ENCODE results near the gene ACTR3C.
"Not testable (repeated sequence)": the region's sequence is repeated elsewhere in the genome, so short reads cannot be mapped to it uniquely, and the experiment has no call there.

Gene ACTR3C

DNA sequence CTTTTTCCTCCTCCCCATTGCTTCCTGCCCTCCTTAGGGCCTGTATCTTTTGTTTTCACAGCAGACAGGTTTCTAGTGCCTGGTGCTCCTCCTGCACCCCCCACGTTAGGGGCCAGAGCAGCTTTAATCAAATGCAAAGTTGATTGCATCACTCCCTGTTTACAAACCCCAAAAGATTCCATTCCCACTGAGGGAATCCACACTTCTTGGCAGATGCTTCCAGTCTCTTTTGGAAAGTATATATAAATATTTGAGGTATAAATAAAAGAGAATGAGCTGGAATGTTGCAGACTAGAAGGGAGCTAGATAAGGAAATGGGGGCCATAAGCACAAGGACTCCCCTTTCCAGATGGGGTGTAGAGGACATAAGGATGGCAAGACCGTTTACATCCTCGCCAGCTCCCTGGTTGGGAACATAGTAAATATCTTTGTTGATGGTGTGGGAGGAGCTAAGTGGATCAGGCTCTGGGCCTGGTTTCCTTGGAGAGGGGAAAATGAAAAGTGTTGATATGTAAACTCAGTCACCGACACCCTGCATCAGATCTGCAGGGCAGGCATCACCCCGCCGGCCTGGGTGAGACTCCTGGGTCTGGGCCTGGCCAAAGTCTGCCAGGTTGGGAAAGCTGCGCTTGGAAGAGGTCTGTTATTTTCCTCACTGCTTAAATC, 11.9 kb upstream of the ACTR3C start:
- no peak for DNase-seq

DNA sequence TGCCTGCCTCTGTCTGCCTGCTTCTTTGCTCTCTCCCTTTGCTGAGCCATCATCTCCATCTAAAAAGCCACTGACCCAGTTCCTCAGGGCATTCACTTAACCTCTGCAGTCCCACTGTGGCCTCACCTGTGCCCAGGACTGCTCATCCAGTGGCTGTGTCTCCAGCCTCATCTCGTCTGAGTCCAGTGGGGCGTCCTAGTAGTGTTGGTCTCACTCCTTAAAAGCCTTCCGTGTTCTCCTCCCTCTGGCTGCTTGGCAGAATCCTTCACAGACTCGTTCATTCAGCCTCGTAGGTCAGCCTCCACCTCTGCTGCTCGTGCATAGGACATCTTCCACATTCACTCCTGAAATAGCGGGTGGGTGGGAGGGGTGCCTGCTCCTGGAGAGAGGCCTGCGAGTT, 10.8 kb upstream of the ACTR3C start:
- no peak for DNase-seq

DNA sequence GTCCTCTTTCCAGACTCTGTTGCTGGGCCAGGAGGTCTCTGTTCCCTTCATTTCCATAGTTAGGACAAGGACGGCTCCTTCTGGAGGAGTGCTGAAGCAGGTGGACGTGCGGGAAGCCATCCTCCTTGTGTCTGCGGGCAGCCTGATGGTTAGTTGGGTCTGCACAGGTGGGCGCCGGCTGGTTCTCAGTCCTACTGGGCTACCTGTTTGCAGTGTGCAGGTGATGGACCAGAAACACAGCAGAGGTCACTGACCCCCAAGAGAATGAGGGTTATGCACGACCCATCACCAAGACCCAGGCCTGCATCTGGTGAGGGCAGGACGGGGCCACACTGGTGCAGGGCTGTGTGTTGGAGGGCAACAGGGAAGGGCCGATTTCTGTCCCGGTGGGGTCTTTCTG, 10.3 kb upstream of the ACTR3C start:
- DNase-seq, result no peak

DNA sequence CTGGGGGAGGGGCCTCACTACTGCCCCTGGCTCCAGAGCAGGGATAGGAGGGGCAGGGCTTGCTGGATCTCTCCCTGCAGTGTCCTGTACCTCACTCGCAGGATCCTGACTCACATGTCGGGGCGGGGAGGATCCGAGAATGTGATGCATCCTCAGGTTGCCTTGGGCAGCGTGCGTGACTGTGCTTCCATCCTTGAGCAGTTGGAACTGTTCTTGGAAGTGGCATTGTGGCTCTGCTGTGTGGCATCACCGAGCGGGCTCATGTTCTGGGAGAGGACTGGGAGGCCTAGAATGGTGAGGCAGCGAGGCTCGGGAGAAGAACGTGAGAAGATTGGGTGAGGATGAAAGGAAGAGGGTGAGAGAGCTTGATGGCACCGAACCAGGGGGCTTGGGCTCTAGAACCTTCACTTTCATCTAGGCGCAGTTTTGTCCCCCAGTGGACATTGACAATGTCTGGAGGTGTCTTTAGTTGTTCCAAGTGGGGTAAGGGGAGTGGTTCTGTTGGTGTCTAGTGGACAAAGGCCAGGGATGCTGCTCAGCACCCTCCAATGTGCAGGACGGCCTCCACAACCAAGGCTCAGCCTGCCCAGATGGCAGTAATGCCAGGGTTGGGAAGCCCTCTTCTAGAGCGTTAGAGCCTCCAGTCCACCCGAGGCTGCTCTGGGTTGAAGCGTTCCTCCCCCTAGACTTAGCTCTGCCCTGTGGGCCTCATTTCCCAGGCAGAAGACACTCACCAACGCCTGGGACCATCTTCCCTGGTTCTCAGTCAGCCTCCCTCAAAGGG, 9.7 kb upstream of the ACTR3C start:
- DNase-seq, result no peak

DNA sequence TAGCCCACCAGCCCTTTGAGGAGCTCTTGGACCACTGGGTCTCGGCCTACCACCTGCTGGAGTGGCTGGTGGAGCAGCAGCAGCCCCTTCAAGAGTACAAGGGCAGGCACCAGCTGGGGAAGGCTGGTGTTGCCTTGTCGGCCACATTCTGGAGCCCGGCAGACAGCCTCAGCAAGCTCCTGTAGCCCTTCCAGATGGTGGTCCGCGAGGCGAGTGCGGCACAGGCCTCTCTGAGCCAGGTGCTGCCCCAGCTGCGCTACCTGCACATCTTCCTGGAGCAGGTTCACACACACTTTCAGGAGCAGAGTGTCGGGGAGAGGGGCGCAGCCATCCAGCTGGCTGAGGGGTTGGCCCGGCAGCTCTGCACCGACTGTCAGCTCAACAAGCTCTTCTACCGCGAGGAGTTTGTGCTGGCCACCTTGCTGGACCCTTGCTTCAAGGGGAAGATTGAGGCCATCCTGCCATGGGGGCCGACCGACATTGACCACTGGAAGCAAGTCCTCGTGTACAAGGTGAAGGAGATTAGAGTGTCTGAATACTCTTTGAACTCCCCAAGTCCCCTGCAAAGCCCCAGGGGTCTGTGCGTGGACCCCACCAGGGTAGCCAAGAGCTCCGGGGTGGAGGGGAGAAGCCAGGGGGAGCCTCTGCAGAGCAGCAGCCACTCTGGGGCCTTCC, 7.0 kb upstream of the ACTR3C start:
- no peak for DNase-seq

DNA sequence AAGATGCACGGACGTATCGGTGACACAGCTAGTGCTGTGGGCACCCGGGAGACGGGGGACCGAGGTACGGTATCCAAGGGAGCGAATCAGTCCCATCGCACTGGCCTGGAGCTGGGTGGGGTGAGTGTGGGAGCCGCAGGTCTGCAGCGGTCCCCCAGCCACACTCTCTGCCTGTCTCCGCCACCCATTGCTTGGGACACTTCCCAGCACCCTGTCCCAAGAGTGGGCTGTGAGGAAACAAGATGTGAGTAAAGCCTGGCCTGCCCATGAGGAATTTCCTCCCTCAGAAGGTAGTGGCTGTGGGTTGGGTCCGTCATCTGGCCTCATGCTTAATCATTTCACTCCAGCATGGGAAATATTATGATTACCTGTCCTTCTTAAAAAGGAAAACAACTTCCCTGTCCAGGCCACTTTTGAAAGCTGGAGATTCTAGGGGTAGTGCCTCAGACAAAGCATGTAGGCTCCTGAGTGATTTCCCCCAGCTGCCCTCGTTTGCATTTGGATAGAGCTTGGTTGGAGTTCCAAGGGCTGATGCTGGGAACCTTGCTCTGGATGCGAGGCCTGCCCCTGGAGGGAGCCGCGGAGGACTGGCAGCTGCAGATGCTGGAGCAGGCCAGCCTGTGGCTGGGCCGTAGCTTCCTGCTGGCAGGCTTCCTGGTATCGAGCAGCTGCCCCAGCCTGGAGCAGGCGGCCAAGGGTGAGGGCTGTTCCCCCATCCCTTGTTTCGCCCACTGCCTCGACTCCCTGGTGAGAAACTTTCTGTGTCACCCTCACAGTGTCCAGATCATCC, 6.2 kb upstream of the ACTR3C start:
- DNase-seq, result no peak

DNA sequence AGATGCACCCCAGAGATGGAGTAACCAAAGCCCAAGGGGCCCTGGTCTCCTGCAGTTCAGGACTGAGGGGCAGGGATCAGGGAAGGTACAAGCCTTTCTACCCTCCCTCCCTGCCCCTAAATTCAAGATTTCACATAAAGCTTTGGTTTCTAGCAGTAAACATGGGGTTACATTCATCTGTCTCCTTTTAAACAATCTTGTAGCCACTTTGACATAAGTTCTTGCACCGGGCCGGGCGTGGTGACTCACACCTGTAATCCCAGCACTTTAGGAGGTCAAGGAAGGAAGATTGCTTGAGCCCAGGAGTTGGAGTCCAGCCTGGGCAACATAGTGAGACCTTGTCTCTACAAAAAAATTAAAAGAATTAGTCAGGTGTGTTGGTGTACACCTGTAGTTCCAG, 4.0 kb upstream of the ACTR3C start:
- DNase-seq, result no peak

DNA sequence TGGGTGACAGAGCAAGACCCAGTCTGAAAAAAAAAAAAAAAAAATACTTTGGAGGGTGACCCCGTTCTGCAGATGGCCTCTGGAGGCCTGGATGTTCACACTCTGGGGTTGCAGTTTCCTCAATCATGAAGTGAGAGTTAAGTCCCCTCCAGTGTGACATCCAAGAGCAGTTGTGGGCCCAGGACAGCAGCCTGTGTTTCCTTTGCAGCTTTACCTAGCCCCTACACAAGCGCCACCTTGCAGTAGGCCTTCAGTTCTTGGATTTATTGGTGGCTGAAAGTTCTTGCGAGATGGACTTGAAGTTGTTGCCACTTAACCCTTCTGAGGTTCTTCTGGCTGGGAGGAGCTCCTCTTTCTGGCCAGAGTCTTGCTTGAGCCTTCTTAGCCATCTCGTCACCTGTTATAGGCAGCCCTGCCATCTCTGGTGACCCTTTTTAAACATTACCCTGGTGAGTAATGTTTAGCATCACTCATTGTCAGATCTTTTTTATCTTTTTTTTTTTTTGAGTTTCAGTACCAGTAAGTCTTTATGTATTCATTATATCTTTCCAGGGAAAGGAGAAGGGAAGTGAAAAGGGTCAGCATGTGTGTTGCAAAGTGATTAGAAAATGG, 3.4 kb upstream of the ACTR3C start:
- DNase-seq, result no peak

DNA sequence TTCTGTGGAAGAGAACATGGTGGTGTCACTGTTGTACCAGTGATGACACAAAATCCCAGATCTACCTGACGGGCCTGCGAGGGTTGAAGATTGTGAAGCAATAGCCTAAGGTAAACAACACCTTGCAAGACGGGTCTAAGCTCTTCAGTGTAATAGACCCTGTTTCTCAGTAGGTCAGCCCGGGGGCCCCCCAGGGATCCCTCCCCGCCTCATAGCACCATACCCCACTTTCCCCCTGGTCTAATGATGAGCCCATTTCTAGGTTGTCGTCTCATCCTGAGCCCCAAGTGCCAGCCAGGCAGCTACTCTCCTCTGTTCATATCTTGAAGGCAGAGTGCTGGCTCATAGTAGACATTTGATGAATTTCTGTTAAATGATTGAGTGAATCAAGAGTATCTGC, 2.6 kb upstream of the ACTR3C start:
- no peak for DNase-seq

DNA sequence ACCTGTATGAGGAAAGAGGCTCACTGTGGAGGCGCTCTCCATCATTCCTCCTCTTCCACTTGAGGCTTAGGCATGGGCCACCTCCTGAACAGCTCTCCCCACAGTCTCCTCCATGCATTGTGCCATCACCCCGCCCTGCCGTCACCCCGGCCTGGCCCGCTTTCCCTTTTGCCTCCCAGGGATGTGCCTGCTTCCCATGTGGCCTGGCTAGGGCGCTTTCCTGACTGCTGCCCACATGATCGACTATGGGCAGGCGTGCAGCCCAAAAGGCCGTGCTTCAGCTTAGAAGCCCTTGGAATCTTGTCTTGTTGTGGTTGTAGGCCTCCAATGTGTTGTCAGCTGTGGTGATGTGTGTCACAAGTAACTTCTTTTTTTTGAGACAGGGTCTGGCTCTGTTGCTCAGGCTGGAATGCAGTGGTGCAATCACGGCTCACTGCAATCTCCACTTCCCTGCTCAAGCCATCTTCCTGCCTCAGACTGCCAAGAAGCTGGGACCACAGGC, 1.8 kb upstream of the ACTR3C start:
- DNase-seq, result peak; percentile 55 to 81 (median 78)

DNA sequence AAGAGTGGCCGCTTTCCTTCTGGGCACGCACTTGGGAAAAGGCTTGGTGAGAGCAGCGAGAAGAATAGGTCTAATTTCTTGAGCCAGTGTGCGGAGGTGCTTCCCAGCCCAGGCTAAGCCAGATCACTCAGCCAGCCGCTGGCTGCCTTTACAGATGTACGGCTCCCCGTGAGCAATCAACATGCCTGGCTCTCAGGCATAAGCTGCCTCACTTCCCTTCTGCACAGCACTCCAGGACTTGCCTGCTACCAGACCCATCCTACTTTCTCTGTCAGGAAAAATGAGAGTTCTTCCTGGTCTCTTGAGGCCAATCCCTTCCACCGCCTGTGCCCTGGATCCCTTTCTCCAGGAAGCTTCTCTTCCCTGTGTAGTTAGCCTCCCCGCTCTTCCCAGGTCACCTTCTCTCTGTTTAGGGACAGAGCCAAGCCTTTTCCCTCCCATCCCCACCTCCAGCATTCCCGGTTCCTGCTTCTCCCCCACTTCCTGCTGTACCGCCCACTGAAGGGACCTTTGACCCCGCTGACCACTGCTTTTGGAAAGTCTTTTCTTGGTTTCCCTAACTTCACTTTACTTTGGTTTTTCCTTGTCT, 1.1 kb upstream of the ACTR3C start:
- peak in 2 of 4 experiments; percentile 22 to 28 for DNase-seq

DNA sequence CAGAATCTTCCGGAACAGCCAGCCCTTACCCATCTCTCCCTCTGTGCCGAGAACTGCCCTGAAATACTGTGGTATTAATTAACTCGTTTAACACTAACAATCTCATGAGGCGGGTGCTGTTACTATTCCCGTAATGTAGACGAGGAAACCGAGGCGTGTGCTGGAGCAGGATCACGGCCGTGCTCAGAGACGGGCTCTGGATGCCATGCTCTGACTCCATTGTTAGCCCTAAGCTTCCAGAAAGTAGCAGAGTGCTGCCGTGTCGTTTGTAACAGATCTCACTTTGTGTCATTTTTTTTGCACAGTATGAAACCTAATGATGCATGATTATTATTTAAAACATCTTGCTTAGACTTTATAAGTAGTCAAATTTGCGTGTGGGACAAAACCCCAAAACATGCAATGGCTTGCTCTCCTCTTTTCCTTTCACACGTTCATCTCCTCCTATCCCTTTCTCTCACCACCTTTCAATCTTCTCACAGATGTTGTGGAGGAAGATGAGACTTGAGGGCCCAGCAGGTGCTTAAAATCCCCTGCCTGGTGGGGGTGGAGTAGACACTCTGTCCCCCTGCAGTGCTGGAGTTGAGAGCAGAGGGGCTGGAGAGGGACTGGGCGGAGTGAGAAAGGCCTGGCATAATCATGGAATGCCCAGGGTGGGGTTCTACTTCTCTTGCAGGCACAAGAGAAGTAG, 482 bp upstream of the ACTR3C start:
- peak in 2 of 4 experiments; percentile 9 to 18 for DNase-seq

DNA sequence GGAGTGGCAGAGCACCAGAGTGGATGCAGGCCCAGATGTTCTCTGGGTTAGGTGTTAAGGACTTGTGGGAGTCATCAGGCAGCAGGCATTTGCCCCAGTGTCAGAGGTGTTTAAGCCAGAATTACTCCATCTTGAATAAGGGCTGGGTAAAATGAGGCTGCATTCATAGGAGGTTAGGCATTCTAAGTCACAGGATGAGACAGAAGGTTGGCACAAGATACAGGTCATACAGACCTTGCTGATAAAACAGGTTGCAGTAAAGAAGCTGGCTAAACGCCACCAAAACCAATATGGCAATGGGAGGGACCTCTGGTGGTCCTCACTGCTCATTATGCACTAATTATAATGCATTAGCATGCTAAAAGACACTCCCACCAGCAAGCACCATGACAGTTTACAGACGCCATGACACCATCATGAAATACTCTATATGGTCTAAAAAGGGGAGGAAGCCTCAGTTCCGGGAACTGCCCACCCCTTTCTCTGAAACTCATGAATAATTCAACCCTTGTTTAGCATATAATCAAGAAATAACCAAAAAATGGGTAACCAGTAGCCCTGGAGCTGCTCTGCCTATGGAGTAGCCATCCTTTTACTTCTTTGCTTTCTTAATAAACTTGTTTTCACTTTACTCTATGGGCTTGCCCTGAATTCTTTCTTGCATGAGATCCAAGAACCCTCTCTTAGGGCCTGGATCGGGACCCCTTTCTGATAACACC, 1.1 kb downstream of the ACTR3C start:
- no peak for DNase-seq

DNA sequence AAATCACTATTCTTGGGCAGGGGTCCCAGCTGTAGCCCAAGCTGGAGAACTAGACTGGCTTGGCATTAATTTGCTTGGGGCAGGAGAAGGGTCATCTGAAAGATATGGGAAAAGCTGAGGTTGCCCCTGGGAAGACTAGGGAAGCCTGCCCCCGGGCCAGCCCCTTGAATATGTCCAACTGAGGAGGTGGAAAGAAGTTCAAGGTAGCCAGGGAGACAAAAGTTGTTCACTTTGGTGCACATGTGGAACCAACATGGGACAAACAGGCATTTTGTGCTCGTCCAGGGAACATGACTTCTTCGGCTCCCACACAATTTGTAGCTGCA, 1.6 kb downstream of the ACTR3C start:
- DNase-seq, result no peak

DNA sequence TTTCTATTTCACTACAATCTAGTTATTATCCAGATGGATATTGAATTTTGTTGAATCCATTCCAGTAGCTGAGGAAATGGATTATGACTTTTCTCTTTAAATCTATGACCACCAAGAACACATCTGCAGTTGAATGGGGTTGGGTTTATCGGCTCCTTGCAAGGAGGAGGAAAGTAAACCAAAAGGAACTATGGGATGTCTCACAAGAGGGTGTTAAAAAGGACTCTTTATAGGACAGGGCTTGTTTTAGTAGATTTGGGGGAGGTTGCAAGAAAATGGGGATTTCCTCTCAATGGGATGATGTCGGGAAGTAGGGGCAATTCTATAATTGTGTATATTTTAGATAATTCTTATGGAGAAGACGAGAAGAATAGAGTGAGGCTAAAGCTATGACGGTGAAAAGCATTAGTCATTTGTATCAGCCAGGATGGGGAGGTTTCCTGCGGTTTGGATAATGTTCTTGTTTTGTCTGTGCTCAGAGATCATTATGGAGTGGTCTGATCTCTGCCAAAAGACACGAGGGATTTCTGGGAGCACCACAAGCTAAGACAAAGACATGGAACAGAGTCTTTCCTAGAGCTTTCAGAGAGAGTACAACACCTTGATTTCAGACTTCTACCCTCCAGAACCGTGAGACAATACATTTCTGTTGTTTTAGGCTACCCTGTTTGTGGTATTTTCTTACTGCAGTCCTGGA, 5.4 kb downstream of the ACTR3C start:
- DNase-seq, result no peak

DNA sequence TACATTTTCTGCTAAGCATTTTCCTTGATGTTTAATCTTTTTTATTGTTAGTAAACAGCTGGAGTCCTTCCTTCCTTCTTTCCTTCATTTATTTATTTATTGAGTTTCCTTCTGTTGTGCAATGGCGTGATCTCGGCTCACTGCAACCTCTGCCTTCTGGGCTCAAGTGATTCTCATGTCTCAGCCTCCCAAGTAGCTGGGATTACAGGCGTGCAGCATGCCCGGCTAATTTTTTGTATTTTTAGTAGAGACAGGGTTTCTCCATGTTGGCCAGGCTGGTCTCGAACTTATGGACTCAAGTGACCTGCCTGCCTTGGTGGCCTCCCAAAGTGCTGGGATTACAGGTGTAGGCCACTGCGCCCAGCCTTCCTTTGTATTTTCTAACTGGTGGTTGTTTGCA, 6.4 kb downstream of the ACTR3C start:
- not testable (repeated sequence) for DNase-seq

DNA sequence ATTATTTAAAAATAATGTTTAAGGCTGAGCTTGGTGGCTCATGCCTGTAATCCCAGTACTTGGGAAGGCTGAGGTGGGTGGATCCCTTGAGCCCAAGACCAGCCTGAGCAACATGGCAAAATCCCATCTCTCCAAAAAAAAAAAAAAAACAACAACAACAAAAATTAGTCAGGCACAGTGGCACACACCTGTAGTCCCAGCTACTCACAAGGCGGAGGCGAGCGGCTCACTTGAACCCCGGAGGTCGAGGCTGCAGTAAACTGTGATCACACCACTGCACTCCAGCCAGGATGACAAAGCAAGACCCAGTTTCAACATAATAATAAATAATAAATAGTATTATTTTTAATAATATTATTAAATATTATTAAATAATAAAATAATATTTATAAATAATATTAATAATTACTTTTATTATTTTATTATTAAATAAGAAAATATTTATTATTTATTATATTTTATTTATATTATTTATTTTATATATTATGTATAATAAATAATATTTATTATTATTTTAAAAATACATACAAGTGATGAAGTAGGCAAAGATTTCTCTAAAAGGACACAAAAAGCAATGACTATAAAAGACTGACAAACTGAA, 8.6 kb downstream of the ACTR3C start:
- DNase-seq, result no peak

DNA sequence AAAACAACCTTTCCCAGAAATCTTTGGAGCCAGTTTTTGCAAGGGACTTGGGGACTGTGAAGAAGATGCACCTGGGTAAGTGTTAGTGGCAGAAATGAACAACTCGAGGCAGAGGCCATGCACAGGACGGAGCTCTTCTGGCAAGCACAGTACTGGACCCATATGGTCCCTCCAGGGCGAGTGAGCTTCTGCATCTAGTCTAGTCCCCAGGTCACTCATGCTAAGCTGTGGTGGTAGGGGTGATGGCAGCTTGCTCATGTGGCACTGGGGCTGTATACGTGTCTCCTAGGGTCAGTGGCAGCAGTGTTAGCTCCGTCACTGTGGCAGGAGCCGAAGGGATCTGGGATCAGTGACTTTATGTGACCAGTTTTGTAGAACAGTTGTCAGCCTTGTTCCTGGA, 9.5 kb downstream of the ACTR3C start:
- DNase-seq, result no peak

DNA sequence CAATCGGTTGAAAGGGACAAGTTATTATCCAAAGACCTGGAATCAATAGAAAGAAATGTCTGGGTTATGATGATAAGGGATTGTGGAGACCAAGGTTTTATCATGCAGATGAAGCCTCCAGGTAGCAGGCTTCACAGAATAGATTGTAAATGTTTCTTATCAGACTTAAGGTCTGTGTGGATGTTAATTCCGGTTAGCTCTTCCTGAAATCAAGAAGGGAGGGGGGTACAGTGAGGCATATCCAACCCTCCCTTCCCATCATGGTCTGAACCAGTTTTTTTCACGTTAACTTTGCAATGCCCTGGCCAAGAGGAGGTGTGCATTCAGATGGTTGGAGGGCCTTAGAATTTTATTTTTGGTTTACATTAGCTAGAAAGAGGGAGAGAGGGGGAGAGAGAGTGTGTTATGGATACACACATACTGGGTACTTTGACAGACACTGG, 10.0 kb downstream of the ACTR3C start:
- no peak for DNase-seq
